NK-92 (cell line): ENCODE measurements around the gene RAC2.

Source experiments
- DNase-seq: peaks from one replicate; lab custom pipeline; 2025; ENCODE audit not compliant: unreplicated experiment; lab: John Stamatoyannopoulos, UW

Gene RAC2

DNA sequence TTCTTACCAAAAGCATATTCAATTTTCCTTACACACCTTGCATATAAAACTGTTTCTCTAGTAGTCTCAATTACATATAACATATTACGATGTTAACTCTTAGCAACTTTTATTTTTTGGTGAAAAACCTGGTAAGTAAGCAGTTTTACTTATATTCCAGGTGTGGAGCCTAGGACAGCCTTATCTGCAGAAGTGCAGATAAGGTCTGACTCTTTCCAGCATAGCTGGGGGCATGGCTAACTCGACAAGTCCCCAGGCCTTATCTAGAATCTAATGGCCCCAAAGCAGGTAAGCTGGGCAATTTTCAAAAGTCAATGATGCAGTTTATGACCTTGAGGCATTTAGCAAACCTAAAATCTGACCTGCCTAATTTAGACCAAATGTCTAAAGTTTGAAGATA lies 51.9 kb downstream of the RAC2 start:
- no peak for DNase-seq

DNA sequence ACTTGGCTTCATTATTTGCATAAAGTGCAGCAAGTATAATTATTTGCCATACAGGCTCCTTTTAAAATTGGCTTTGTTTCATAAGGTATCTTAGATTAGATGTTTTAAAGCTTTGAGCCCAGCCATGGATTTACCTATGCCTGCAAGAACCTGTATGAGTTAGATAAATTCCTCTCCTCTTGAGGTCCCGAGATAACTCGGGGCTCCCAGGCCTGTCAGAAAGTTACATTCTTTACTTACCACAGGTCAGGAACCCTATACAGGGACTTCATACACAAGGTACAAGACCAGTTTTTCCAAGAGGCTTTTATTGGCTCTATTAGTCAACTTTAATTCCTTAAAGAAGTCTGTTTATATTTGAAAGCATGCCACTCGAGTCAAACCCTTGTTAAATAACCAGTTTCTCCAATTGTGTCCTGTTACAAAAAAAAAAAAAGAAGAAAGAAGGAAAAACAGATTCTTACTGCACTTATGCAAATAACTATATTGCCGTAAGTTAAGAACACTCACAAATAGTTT lies 53.7 kb downstream of the RAC2 start:
- no peak for DNase-seq

DNA sequence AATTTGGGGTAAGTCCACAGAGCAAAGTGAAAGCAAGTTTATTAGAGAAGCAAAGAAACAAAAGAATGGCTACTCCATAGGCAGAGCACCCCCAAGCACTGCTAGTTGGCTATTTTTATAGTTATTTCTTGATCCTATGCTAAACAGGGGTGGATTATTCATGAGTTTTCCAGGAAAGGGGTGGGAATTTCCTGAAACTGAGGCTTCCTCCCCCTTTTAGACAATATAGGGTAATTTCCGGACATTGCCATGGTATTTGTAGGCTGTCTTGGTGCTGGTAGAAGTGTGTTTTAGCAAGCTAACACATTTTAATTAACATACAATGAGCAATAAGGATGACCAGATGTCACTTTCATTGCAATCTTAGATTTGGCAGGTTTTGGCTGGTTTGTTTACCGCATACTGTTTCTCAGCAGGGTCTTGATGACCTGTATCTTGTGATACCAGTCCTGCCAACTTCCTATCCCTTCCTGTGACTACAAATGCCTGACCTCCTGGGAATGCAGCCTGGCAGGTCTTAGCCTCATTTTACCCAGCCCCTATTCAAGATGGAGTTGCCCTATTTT lies 55.1 kb downstream of the RAC2 start:
- DNase-seq = no peak

DNA sequence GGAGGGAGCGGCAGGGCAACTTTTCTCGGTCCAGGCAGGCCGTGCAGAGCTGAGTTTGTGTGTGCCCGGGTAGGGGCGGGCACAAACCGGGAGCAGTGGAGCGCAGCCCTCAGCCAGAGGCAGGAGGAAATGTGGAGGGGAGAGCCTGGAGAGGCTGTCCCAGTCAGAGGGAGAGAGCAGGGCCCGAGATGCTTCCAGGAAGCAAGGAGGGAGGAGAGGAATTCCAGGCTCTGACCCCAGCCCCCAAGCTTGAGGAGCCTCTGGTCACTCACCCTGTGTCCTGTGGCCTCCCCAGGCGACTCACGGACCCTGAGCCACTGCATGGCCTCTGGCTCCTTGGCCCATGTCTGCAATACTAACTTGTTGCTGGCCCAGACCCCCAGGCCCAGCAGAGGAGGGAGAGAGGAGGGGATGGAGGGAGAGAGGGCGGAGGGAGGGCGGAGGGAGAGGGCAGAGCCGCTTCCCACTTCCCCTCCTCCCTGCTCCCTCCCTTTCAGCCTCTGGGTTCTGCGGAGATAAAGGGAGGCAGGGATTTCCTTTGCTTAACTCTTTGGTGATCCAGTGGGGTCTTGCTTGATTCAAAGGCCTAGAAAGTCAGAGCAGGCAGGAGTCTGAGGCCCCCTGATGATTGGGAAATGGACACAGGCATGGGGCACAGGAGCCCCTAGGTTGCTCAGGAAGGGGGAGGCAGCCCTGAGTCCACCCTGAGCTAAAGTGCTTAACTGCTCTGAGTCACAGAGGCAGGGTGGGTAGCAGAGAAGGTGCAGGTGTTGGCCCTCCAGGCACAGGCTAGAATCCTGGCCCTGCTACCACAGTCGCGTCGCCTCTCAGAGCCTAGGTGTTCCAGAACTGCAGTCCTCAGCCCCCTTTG lies 55.9 kb downstream of the RAC2 start, which contains the start of gene C1QTNF6:
C1QTNF6 (minus strand) TSS at position 357 of the 871 bp plus-strand sequence; CDS start at position 323, 34 bp downstream.
- DNase-seq = no peak

DNA sequence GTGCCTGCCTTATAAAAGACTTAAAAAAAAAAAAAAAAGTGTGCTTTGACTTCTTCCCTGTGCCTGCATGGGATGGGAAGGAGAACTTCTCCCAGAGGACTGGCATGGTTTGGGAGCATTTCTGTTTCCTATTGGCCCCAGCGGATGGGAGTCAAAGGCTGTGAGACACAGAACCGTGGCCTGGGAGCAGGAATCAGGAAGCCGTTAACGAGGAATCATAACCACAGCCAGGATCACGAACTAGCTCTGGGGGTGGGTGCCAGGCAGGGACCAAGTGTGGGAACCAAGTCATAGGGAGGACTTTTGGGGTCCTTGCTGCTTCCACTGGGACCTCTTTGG lies 56.5 kb downstream of the RAC2 start:
- no peak for DNase-seq

DNA sequence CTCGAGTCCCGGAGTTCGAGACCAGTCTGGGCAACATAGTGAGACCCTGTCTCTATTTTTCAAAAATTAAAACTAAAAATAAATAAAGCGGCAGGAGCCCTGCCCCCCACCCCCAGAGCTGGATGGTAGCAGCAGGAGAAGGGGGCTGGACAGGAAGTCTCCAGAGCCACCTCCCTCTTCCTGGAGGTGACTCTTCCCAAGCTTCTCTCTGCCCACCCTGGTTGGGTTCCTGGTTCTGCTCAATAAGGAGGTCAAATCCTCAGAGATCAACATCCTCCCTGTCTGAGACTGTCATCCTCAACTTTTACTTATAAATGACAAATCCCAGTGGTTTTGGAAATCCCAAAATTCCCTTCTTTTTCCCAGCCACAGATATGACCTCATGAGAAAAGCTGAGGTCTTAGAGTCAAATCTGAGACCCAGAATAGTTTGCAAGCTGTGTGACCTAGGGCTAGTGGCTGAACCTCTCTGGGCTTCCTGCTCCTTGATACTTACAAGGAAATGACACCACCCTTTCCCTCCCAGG lies 57.0 kb downstream of the RAC2 start:
- DNase-seq = no peak

DNA sequence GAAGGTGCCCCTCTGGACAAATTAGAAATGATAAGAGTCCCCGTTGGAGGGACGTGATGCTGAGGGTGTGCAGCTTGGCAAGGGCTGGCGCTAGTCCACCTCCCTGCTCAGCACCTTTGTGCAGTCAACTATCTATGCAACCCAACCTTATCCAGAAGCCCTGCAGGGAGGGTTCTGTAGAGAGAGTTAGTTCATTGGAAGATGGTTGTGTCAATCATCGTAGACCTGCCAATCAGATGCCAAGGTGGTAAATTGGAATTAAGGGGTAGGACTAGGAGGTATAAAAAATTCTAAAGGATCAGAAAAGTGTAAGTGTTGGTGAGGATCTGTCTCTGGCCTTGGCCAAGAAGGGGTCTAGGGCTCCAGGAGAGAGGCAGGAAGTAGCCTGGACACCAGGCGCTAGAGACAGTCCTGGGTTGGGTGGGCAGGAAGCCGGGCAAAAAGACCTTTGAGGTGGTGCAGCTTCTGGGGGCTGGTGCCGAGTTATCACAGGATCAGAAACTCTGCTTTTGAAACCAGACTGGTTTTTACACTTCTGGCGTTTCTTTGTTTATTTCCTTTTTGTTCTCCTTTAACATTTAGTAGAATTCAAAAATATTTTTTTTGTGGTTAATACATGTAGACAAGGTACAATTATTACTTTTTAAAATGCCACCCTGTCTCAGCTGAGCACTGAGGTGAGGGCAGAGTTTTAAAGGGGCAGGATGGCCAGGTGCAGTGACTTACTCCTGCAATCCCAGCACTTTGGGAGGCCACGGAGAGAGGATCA lies 57.7 kb downstream of the RAC2 start:
- DNase-seq = no peak

DNA sequence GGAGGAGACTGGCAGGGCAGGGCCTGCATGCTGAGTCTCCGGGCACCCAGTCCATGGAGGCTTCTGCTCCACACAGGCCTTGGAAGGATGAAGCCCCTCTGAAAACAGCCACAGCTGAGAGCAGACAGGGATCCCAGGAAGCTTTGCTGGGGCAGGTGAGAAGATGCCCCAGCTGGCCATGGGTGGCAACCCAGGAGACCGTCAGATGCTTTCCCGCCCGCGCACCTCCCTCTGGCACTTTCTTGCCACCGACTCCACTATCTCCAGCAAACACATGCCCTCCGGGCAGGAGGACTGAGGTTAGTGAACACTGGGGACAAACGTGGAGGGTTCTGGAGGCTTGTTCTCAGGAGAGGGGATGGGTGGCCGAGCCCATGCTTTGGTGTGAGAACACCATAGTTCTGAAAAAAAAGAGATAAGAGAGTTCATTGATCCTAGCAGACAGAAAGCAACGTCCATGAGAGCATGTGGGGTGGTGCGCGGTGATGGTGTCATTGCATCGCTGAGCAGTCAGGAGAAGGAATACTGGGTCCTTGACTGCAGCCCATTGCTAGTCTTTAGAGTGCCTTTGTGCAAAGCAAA lies 58.3 kb downstream of the RAC2 start:
- DNase-seq = no peak

DNA sequence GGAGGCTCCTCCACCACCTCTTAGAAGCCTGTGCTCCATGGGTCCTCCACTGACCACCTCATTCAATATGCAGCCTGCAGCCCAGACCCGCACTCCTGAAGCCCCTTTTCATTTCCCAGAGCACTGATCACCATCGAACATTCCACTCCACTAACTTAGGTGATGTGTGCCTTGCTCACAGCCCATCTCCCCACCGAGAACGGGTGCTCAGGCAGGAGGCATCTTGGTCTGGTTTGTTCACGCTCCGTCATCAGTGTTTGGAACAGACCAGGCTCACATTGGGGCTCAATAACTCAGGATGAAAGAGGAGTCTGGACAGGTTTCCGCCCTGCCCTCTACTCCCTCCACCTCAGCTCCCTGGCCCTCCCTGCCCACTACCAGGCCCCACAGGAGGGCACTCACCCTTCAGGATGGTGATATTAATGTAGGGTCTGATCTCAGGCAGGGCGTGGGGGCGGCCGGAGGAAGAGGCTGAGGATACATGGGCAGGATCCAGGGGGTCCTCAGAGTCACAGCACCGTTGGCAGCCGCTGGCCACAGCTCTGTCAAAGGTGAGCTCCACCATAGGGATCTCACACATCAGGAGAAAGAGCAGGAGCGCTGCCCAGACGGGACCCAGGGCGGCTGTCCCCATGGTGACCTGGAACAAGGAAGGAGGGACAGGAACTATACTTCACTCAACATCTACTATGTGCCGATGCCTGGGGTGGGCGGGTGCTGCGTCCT lies 59.1 kb downstream of the RAC2 start:
- DNase-seq = no peak

DNA sequence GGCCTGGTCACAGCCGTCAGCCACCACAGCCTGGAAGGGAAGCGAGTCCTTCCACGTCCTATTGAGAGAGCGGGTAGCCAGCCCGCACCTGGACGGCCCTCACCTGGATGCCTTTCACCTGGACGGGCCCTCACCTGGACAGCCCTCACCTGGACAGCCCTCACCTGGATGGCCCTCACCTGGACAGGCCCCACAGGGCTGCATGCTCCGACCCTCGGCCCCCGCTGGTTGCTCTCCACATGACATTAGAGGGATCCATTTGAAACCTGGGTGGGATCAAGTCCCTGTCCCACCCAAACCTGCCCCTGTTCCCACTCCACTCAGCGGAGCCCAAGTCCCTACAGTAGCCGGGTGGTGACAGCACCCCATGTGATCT lies 59.7 kb downstream of the RAC2 start:
- DNase-seq = no peak

DNA sequence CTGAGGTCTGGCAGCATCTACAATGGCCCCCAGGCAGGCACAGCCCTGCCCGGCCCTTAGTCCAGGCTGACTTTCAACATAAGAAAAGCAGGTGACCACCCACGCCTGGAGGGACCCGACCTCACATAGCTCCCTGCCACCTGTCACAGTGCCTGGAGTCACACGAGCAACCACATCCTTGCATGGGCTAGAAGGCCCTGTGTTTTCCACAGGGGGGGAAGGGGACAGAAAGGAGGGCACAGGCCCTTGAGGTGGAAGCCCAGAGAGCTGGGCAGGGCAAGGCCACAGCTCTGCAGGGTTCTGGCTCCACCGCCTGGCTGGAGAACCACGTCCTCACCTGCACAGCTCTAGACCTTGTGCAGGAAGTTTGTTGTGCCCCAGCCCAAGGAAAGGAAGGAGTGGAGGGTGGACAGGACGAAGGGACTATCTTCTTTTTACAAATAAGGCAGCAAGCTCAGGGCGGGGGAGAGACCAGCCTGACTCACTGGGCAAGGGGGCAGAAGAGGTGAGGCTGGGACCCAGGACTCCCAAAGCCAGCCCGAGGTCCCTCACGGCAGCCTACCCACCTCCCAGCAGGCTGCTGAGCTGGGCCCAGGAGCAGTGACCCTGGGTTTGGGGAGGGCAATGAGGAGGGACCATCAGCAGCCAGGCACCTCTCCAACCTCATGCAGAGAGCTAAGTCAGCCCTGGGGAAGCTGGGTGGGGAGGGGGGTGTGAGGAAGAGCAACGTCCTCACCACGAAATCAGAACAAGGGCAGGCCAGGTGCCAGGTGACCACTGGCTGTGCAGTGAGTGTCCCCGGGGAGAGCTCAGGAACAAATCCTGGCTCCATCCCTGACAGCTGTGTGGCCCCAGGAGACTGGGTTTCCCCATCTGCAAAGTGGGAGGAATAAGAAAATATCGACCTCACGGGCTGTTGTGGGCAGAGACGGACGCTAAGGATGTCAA lies 60.4 kb downstream of the RAC2 start:
- DNase-seq = no peak

DNA sequence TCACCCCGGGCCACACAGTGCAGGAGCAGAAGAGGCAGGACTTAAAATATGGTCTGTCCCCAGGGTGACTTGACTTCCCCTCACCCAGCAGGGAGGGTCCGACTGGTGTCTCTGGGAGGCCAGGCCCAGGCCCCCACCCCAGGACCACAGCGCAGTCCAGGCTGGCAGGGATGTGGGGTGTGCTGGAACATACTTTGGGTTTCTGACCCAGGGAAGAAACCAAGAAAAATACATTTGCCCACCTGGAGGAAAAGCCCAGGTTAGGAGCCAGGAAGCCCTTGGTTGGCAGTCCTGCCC lies 61.2 kb downstream of the RAC2 start:
- no peak for DNase-seq

DNA sequence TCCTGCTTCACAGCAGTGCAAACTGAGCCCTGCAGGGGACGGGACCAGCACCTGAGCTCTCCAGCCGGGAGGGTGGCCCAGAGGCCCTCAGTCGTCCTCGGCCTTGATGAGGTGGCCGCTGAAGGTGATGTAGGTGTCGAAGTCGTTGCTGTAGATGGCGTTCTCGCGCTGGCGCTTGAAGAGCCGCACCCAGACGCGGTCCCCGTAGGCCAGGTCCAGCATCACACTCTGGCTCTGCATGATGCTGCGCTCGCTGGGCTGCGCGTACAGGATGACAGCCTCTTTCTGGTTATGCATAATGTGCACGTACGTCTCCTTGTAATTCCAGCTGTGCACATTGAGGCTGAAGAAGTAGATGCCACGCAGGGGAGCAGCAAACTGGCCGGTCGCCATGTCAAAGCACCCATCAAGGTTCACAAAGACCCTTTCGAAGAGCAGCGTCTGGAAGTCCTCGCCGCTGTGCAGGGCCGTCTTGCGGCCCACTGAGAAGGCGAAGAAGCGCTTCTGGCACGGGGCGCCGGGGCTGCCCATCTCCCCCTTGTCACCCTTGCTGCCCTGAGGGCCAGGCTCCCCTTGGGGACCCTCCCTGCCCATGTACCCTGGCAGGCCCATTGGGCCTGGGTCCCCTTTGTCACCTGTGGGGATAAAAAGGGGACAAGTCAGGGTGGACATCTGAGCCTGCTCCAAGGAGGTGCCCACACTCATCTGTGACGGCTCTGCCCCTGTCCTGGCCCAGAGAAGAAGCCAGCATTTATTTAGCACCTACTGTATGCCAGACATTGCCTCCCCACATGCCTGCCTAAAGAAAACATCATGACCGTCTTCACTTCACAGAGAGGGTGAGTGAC lies 61.7 kb downstream of the RAC2 start:
- no peak for DNase-seq

DNA sequence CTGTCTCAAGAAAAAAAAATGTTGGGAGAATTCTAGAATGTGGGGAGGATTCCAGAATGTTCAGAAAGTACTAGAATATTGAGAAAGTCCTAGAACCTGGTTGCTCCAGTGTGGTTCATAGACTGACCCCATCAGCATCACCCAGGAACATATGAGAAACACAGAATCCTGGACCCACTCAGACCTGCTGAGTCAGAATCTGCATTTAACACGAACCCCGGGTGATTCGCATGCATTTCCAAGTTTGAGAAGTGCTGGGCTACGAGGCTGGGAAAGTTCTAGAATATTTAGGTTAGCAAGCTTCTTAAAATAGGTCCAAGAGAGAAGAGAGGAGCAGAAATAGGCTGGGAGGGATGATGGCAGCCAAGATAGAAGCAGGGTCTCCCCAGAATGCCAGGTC lies 62.4 kb downstream of the RAC2 start:
- no peak for DNase-seq

DNA sequence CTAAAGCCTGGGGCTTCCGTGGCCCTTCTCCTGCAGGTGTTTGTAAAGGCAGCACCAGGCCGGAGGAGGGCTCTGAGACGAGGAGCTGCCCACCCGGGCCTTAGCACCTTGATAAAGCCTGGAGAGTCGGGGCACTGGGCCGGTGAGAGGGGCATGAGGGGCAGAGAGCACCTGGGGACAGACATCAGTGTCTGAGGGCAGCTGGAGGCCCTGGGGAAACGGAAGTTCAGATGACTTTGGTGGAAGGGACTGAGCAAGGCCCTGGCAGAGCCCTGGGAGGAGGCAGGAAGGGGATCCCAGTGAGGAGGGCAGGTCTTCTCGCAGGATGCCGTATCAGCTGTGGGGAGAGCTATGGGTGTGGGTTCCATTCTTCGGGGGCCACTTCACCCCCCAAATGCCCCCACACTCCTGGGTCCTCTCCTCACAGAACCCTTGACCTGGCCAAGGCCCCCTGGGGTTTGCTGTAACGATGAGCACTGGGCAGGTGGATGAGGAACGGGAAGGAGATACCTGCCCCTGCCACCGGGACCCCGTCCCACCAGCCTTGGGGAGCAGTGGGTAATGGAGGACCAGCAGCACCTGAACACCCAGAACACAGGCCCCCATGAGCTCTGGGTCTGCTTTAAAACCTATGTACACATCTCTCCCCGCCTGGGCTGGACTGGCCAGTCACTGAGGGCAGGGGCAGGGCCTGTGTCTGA lies 63.4 kb downstream of the RAC2 start:
- no peak for DNase-seq

DNA sequence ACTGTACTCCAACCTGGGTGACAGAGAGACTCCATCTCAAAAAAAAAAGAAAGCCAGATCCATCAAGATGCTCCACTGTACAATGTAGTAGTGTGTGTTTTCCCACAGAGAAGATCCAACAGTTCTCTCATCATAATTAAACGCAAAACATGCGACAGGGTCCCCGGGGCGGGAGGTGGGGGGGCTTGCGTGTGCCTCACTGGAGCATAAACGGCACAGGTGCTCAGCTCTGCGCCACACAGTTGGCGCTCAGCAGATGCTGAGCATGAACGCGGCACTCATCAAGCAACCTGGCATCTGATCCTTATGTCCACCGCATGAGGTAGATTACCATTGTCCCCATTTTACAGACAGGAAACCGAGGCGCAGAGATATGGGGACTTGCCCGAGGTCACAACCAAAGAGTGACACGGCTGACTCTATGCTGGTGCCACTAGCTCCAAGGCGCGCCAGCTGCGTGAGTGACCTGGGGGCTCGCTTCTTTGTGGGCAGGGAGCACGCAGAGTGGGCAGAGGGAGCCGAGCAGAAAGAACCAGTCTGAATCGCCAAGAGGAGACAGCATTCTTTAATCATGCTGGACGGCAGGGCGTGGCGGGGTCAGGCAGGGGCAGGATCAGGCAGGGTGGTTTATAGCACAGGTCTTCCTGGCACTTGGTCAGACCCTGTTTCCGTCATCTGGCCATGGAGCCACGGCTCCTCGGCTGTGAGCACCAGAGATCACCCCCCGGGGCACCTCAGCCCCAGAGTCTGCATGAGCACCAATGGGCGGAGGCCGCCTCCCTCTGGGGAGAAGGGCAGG lies 64.2 kb downstream of the RAC2 start:
- no peak for DNase-seq

DNA sequence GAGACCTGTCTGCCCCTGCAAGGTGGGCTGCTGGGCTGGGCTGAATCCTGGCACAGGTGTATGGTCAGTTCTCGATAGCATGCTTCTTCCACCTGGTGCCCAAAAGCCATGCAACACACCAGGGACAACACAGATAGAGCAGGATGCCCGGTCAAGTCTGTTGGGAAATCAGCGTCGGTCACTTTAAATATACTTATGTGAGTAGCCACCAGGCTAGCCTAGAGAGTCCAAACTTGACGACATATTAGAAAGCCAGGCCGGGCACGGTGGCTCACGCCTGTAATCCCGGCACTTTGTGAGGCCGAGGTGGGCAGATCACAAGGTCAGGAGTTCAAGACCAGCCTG lies 65.0 kb downstream of the RAC2 start:
- no peak for DNase-seq
